HepG2 (cell line): ENCODE measurements around the gene MDP1. TPM values are rescaled to one million over a fixed set of nuclear protein-coding genes. Genes with fewer than 3 reads are reported as not detected.

Experiments
- AHDC1 ChIP-seq: sonication (generic); formaldehyde crosslinking; IDR thresholded peaks from 2 replicates; pipeline ENCODE4 v1.5.1; 2020; ENCODE audit warnings: mild to moderate bottlenecking, missing genetic modification reagents, borderline replicate concordance
- BCL6 ChIP-seq: IDR thresholded peaks from 2 replicates; pipeline ENCODE4 v1.6.1; 2016; ENCODE audit warnings: missing genetic modification reagents, missing compliant biosample characterization
- E2F5 ChIP-seq: sonication (generic); formaldehyde crosslinking; conservative IDR thresholded peaks from 2 replicates; pipeline ENCODE4 v1.4.0; 2020; ENCODE audit warnings: missing genetic modification reagents
- HCFC1 ChIP-seq: fragments of 150-350 bp; IDR thresholded peaks from 2 replicates; pipeline ENCODE4 v1.6.1; 2014; ENCODE audit warnings: low read depth, low read length
- REPIN1 ChIP-seq: sonication (generic); formaldehyde crosslinking; IDR thresholded peaks from 2 replicates; pipeline ENCODE4 v1.8.0; 2022; ENCODE audit warnings: missing genetic modification reagents, low read depth, mild to moderate bottlenecking, borderline replicate concordance
- SATB2 ChIP-seq: sonication (generic); formaldehyde crosslinking; IDR thresholded peaks from 2 replicates; pipeline ENCODE4 v1.5.0; 2020; ENCODE audit warnings: missing genetic modification reagents
- TRIM24 ChIP-seq: sonication (generic); formaldehyde crosslinking; IDR thresholded peaks from 2 replicates; pipeline ENCODE4 v1.8.0; 2022; ENCODE audit warnings: mild to moderate bottlenecking, missing genetic modification reagents
- ZHX2 ChIP-seq, 2 experiments: sonication (generic) in 1 of 2; formaldehyde crosslinking in 1 of 2; IDR thresholded peaks; 2 replicates each; pipeline versions ENCODE4 v1.6.1 to v1.9.0; 2014 to 2022; ENCODE audit warnings: antibody characterized with exemption in 1 of 2, borderline replicate concordance in 1 of 2, inconsistent platforms in 1 of 2, low read depth in 1 of 2, missing genetic modification reagents in 1 of 2
- ZNF33B ChIP-seq: sonication (generic); formaldehyde crosslinking; IDR thresholded peaks from 2 replicates; pipeline ENCODE4 v1.5.1; 2020; ENCODE audit warnings: mild to moderate bottlenecking, missing genetic modification reagents
- ZNF800 ChIP-seq: sonication (generic); formaldehyde crosslinking; IDR thresholded peaks from 2 replicates; pipeline ENCODE4 v1.4.0; 2020; ENCODE audit warnings: missing genetic modification reagents
- polyA plus RNA-seq, 8 experiments: library from polyadenylated mRNA; depleted of rRNA in 3 of 8; stranded (reverse) in 7 of 8; unstranded in 1 of 8; fragments of >200 nt; fragmentation: Illumina TruSeq in 4 of 8; extraction: Trizol in 4 of 8; gene quantifications; 2 replicates each; pipeline versions ENCODE4 v1.2.1 to v1.2.3, GENCODE V29; 2011 to 2016; ENCODE audit warnings: low read depth in 4 of 8, missing spikeins in 1 of 8, mixed read lengths in 1 of 8; ENCODE audit not compliant: insufficient read depth in 1 of 8
- total RNA-seq, 5 experiments: library from RNA; depleted of rRNA; stranded (reverse); fragments of >200 nt; fragmentation: Illumina TruSeq; extraction: Trizol; gene quantifications; 2 replicates each; pipeline ENCODE4 v1.2.3, GENCODE V29; 2016; ENCODE audit warnings: low read depth in 1 of 5

The MDP1 gene
- total and polyA plus RNA-seq, 2 of the 13 experiments (the other 11 are each of a cell fraction or from before 2014, with no cell fraction given), result 44.1 to 48.7 TPM

- no peak for TF ChIP-seq BCL6 (CRISPR knock-in tag)
- TF ChIP-seq TRIM24 (CRISPR knock-in tag), result no peak
- TF ChIP-seq ZHX2 (IDR thresholded peaks at IDR 0.05; ENCODE audit: low read depth), result no peak
- TF ChIP-seq ZHX2 (CRISPR knock-in tag; IDR thresholded peaks at IDR 0.05; ENCODE audit: borderline replicate concordance), result no peak
- TF ChIP-seq HCFC1, result no peak
- no peak; the same call in 1 of the 2 replicates for TF ChIP-seq ZNF33B
- TF ChIP-seq SATB2 (CRISPR knock-in tag), result no peak
- TF ChIP-seq ZNF800 (CRISPR knock-in tag), result no peak; the same call in 1 of the 2 replicates
- TF ChIP-seq REPIN1 (CRISPR knock-in tag), result peak; percentile 80; the same call in 1 of the 2 replicates
- TF ChIP-seq E2F5 (CRISPR knock-in tag), result no peak
- TF ChIP-seq AHDC1, result peak; percentile 29; the same call in 1 of the 2 replicates
These were observed 15.6 kb upstream of the MDP1 start (continued) for GRCh38 chr14:24231263-24232120.
